Endothelial cell of umbilical vein (primary cell): ENCODE measurements around the gene LRRC47. TPM values are rescaled to one million over a fixed set of nuclear protein-coding genes. Genes with fewer than 3 reads are reported as not detected.

Experiments
- Bru-seq: library from RNA; stranded (reverse); fragments of 400-500 nt; gene quantifications from one replicate; lab custom pipeline; 2021; lab: Mats Ljungman, UMichigan
- BruChase-seq, 2 experiments: library from RNA; stranded (reverse); fragments of 400-500 nt; gene quantifications; one replicate each; lab custom pipeline; 2021; lab: Mats Ljungman, UMichigan
- BruUV-seq: library from RNA; stranded (reverse); fragments of 400-500 nt; replicated peaks from 2 replicates; lab custom pipeline; 2021; lab: Mats Ljungman, UMichigan
- CTCF ChIA-PET: fragments of 300-600, 350-600 bp; sonication (Branson Sonifier 250); formaldehyde crosslinking; loops from one replicate; lab custom pipeline; 2021; ENCODE audit warnings: antibody characterized with exemption, inconsistent platforms; lab: Charles Lee
- POLR2A ChIA-PET: fragments of 300-600, 350-600 bp; sonication (Branson Sonifier 250); formaldehyde crosslinking; loops from one replicate; lab custom pipeline; 2021; ENCODE audit warnings: antibody characterized with exemption, inconsistent platforms; lab: Charles Lee
- DNase-seq: peaks from one replicate; pipeline ENCODE4 v3.0.0-alpha.2; 2011; ENCODE audit warnings: low read depth, low spot score
- FAIRE-seq: peaks from 2 replicates; lab custom pipeline; 2011; peaks lifted over from hg19 to GRCh38; lab: Jason Lieb, UNC
- H2AFZ ChIP-seq: 2 replicates; pipeline ENCODE4 v1.6.0; 2012; ENCODE audit warnings: low read depth, low read length, control low read depth, inconsistent platforms
- H3K27ac ChIP-seq: 2 replicates; pipeline ENCODE4 v1.5.1; 2011; ENCODE audit warnings: low read depth, mild to moderate bottlenecking, control low read depth, low read length, moderate library complexity; ENCODE audit not compliant: insufficient read depth
- H3K27me3 ChIP-seq, 2 experiments: 2 replicates each; pipeline versions ENCODE4 v1.6.0 to v1.6.1; 2011; ENCODE audit warnings: low read length in 2 of 2, mixed read lengths in 1 of 2; ENCODE audit not compliant: control insufficient read depth in 2 of 2, insufficient read depth in 2 of 2
- H3K36me3 ChIP-seq, 2 experiments: 2 replicates in 1 of 2; 3 replicates in 1 of 2; pipeline ENCODE4 v1.5.1; 2011; ENCODE audit warnings: low read length in 2 of 2, mild to moderate bottlenecking in 1 of 2, moderate library complexity in 1 of 2; ENCODE audit not compliant: control insufficient read depth in 2 of 2, insufficient read depth in 2 of 2; ENCODE audit errors: extremely low read depth in 1 of 2
- H3K4me1 ChIP-seq: 3 replicates; pipeline ENCODE4 v1.5.1; 2011; ENCODE audit warnings: mild to moderate bottlenecking, low read length; ENCODE audit not compliant: control insufficient read depth, insufficient read depth; ENCODE audit errors: extremely low read depth
- H3K4me2 ChIP-seq: 2 replicates; pipeline ENCODE4 v1.6.1; 2011; ENCODE audit warnings: low read length, control low read depth, mixed read lengths; ENCODE audit not compliant: insufficient read depth
- H3K4me3 ChIP-seq, 3 experiments: fragments of 200-600 bp in 1 of 3; sonication (generic), shearing (Covaris generic) in 1 of 3; replicated peaks in 1 of 3; 2 replicates each; pipeline ENCODE4 v1.5.1; 2011 to 2016; ENCODE audit warnings: control low read depth in 3 of 3, low read length in 3 of 3, mild to moderate bottlenecking in 2 of 3, inconsistent platforms in 1 of 3, low read depth in 1 of 3, moderate library complexity in 1 of 3; ENCODE audit not compliant: insufficient read depth in 1 of 3
- H3K79me2 ChIP-seq: 2 replicates; pipeline ENCODE4 v1.6.0; 2012; ENCODE audit warnings: low read length, inconsistent platforms; ENCODE audit not compliant: control insufficient read depth, insufficient read depth
- H3K9ac ChIP-seq: replicated peaks from 2 replicates; pipeline ENCODE3; 2011; ENCODE audit warnings: low read length, control low read depth; ENCODE audit not compliant: insufficient read depth; ENCODE audit errors: extremely low read depth
- H3K9me1 ChIP-seq: replicated peaks from 3 replicates; pipeline ENCODE4 v1.6.0; 2011; ENCODE audit warnings: mild to moderate bottlenecking, low read length; ENCODE audit not compliant: control insufficient read depth, insufficient read depth; ENCODE audit errors: extremely low read depth
- H3K9me3 ChIP-seq: replicated peaks from 2 replicates; pipeline ENCODE4 v1.5.1; 2012; ENCODE audit warnings: low read length, inconsistent platforms; ENCODE audit not compliant: control insufficient read depth, insufficient read depth
- H4K20me1 ChIP-seq: replicated peaks from 2 replicates; pipeline ENCODE3; 2011; ENCODE audit warnings: mild to moderate bottlenecking, low read length; ENCODE audit not compliant: control insufficient read depth, insufficient read depth; ENCODE audit errors: extremely low read depth
- CTCF ChIP-seq, 2 donors: IDR thresholded peaks; 1 replicate in 1 of 2; 2 replicates in 1 of 2; pipeline ENCODE4 v1.5.1; 2011; ENCODE audit warnings: low read length in 2 of 2, mild to moderate bottlenecking in 2 of 2, moderate library complexity in 2 of 2, control low read depth in 1 of 2, inconsistent platforms in 1 of 2, low read depth in 1 of 2; ENCODE audit not compliant: insufficient read depth in 1 of 2; ENCODE audit errors: extremely low read depth in 1 of 2
- EZH2 ChIP-seq: IDR thresholded peaks from 2 replicates; pipeline ENCODE4 v1.6.1; 2012; ENCODE audit warnings: borderline replicate concordance, low read depth, mild to moderate bottlenecking, moderate library complexity, low read length, inconsistent platforms; ENCODE audit not compliant: severe bottlenecking
- FOS ChIP-seq: IDR thresholded peaks from 2 replicates; pipeline ENCODE4 v1.6.1; 2011; ENCODE audit warnings: mild to moderate bottlenecking, low read length, moderate library complexity, borderline replicate concordance; ENCODE audit not compliant: insufficient read depth
- GATA2 ChIP-seq: IDR thresholded peaks from 2 replicates; pipeline ENCODE4 v1.7.0; 2011; ENCODE audit warnings: low read depth, mild to moderate bottlenecking, moderate library complexity, mixed read lengths, low read length; ENCODE audit not compliant: insufficient read length, insufficient read depth
- JUN ChIP-seq: IDR thresholded peaks from 2 replicates; pipeline ENCODE4 v1.6.1; 2011; ENCODE audit warnings: borderline replicate concordance, low read depth; ENCODE audit not compliant: insufficient read length, insufficient read depth
- MAX ChIP-seq: IDR thresholded peaks from 2 replicates; pipeline ENCODE4 v1.6.1; 2011; ENCODE audit not compliant: insufficient read depth, insufficient read length
- MYC ChIP-seq: IDR thresholded peaks from one replicate; pipeline ENCODE4 v1.6.1; 2011; ENCODE audit warnings: mild to moderate bottlenecking, low read depth, low read length
- POLR2A ChIP-seq: IDR thresholded peaks from 2 replicates; pipeline ENCODE4 v1.6.1; 2012; ENCODE audit warnings: low read depth, mild to moderate bottlenecking, control low read depth, low read length
- POLR2AphosphoS5 ChIP-seq: IDR thresholded peaks from 2 replicates; pipeline ENCODE4 v1.6.1; 2012; ENCODE audit warnings: low read depth, mild to moderate bottlenecking, control low read depth, low read length, moderate library complexity; ENCODE audit not compliant: insufficient read depth
- dilution Hi-C: fragments of 300-500 bp; cut with MboI; formaldehyde crosslinking; loops from one replicate; pipeline ENCODE4 v1.15.0; 2019; ENCODE audit warnings: low sequenced_read_pairs; ENCODE audit not compliant: extremely low pct_ligation_motif_present
- intact Hi-C: fragments of 100-400 bp; cut with micrococcal nuclease; formaldehyde crosslinking; loops from one replicate; pipeline ENCODE4 v1.10.0; 2022
- long read RNA-seq: library from polyadenylated mRNA; stranded (forward); transcript quantifications from one replicate; pipeline ENCODE4 v2.0.0, GENCODE V29; 2021
- polyA minus RNA-seq, 3 experiments: library from RNA; depleted of rRNA, polyadenylated mRNA; stranded (reverse); fragments of >200 nt; gene quantifications; 1 replicate in 1 of 3; 2 replicates in 2 of 3; pipeline ENCODE4 v1.2.3, GENCODE V29; 2011
- polyA plus RNA-seq, 4 experiments: library from polyadenylated mRNA; depleted of rRNA in 3 of 4; stranded (reverse) in 3 of 4; unstranded in 1 of 4; fragments of >200 nt; gene quantifications; 2 replicates each; pipeline versions ENCODE4 v1.2.1 to v1.2.3, GENCODE V29; 2011 to 2012; ENCODE audit warnings: missing spikeins in 1 of 4
- total RNA-seq: library from RNA; stranded (reverse); gene quantifications from 2 replicates; pipeline ENCODE4 v1.2.3, GENCODE V29; 2021

Gene LRRC47
- total RNA-seq (41.2 and 42.5 TPM in 2 replicates), polyA plus RNA-seq (22.1 and 23.7 TPM in 2 replicates), polyA minus RNA-seq (10.1 and 13.6 TPM in 2 replicates), Bru-seq, nascent RNA (percentile 65 among the genes with signal in this experiment), BruChase-seq, experiment 1, labeled RNA remaining after a 6-hour chase (percentile 82 among the genes with signal in this experiment), BruChase-seq, experiment 2, labeled RNA remaining after a 2-hour chase (percentile 77 among the genes with signal in this experiment)
- 17.2 and 20.3 TPM in 2 replicates for polyA plus RNA-seq (2011; cell fraction: cytosol; rRNA removed)
- 39.0 and 46.8 TPM in 2 replicates for polyA plus RNA-seq (2011; cell fraction: nucleus; rRNA removed)
- polyA plus RNA-seq (2012) = 27.9 and 28.4 TPM in 2 replicates
- 14.7 TPM for polyA minus RNA-seq (2011; cell fraction: cytosol; rRNA and poly(A)+ RNA removed)
- polyA minus RNA-seq (2011; cell fraction: nucleus; rRNA and poly(A)+ RNA removed) = 8.2 and 10.5 TPM in 2 replicates
- long read RNA-seq, full-length matches to known transcripts = 113 of 147 reads
- long read RNA-seq, partial matches to known transcripts = 7 of 147 reads
- long read RNA-seq, other reads (novel, unspliced or antisense) = 27 of 147 reads

- Histone ChIP-seq H3K79me2 (peaks cover 38% of the 10 kb centered on the region), H3K4me2 (peak within 1 kb of the TSS; percentile 94), H3K9ac (peak within 1 kb of the TSS; percentile 59), H2AFZ (peak within 1 kb of the TSS; percentile 83), H3K4me3 (peak within 1 kb of the TSS; percentile 46 to 73 (median 73)), H3K27me3 (peaks cover 0 to 1% of the 10 kb centered on the region in 2 experiments), H3K27ac (peak within 1 kb of the TSS; percentile 43), H3K9me1 (no peaks in the 10 kb centered on the region), H4K20me1 (no peaks in the 10 kb centered on the region), H3K4me1 (peaks cover 8% of the 10 kb centered on the region), H3K36me3 (no peaks in the 10 kb centered on the region), H3K9me3 (no peaks in the 10 kb centered on the region)
- peak; percentile 89 for DNase-seq
- TSS peak; percentile 63 for BruUV-seq
- dilution Hi-C loops (no loop called here), intact Hi-C loops (loop anchor here (1.0 kb wide), 4 partner anchors 24 to 104 kb away; partner anchors contain the start of genes C1orf174, CEP104, DFFB and SMIM1)
- FAIRE-seq = peak; percentile 94
- TF ChIP-seq POLR2AphosphoS5 = peak; percentile 88
- TF ChIP-seq JUN = no peak
- TF ChIP-seq POLR2A = peak; percentile 64
- peak; percentile 3 for TF ChIP-seq MAX
- TF ChIP-seq GATA2 = no peak
- TF ChIP-seq CTCF (IDR thresholded peaks at IDR 0.05; ENCODE audit: extremely low read depth in 1 of 2, insufficient read depth in 1 of 2, low read depth in 1 of 2, low read length in 2 of 2) = no peak
- TF ChIP-seq FOS = peak; percentile 1
- peak; percentile 31 for TF ChIP-seq MYC
- TF ChIP-seq EZH2 = no peak
- CTCF ChIA-PET = interaction anchor here (0.8 to 1.6 kb wide), 7 partner anchors 9 to 343 kb away, joined by 3 to 7 read pairs (median 4); partner anchors contain the start of gene C1orf174
- POLR2A ChIA-PET = no interaction called here
Measured at GRCh38 chr1:3796215-3797061, at the start of gene LRRC47. TSS of gene LRRC47 (minus strand) at chr1:3796498. CDS start at chr1:3796476, 22 bp downstream.
